Calu3 (cell line): ENCODE data around the gene BBOX1. TPM values are rescaled to one million over a fixed set of nuclear protein-coding genes. Genes with fewer than 3 reads are reported as not detected.

Experiments used
- BruUV-seq: library from RNA; stranded (reverse); fragments of 400-500 nt; replicated peaks from 2 replicates; lab custom pipeline; 2021; lab: Mats Ljungman, UMichigan
- CTCF ChIA-PET: fragments of 300-600 bp; sonication (Branson Sonifier 250); formaldehyde crosslinking; loops from one replicate; lab custom pipeline; 2022; ENCODE audit warnings: antibody characterized with exemption; lab: Charles Lee
- DNase-seq: peaks from one replicate; pipeline ENCODE4 v3.0.0; 2022
- H3K27ac Mint-ChIP-seq: one replicate; pipeline ENCODE4 v1.8.0; 2022; ENCODE audit warnings: mixed read lengths; ENCODE audit not compliant: unreplicated experiment
- H3K27me3 Mint-ChIP-seq: one replicate; pipeline ENCODE4 v1.8.0; 2022; ENCODE audit warnings: mixed read lengths; ENCODE audit not compliant: unreplicated experiment
- H3K36me3 Mint-ChIP-seq: one replicate; pipeline ENCODE4 v1.8.0; 2022; ENCODE audit warnings: mild to moderate bottlenecking, moderate library complexity, mixed read lengths; ENCODE audit not compliant: insufficient read depth, unreplicated experiment
- H3K4me1 Mint-ChIP-seq: one replicate; pipeline ENCODE4 v1.8.0; 2022; ENCODE audit warnings: mild to moderate bottlenecking, low read depth, mixed read lengths; ENCODE audit not compliant: unreplicated experiment
- H3K4me3 Mint-ChIP-seq: one replicate; pipeline ENCODE4 v1.8.0; 2022; ENCODE audit warnings: mild to moderate bottlenecking, low read depth, moderate library complexity, mixed read lengths; ENCODE audit not compliant: unreplicated experiment
- H3K9me3 Mint-ChIP-seq: one replicate; pipeline ENCODE4 v1.8.0; 2022; ENCODE audit warnings: low read depth, mixed read lengths; ENCODE audit not compliant: unreplicated experiment
- intact Hi-C: fragments of 100-400 bp; cut with micrococcal nuclease; formaldehyde crosslinking; loops from one replicate; pipeline ENCODE4 v1.10.0; 2022; ENCODE audit not compliant: unreplicated experiment
- total RNA-seq: library from RNA; stranded (reverse); gene quantifications from 2 replicates; pipeline ENCODE4 v1.2.3, GENCODE V29; 2022
- TF ChIP-seq, protein P1 (sequence below): fragments of 200-600 bp; IDR thresholded peaks from one replicate; pipeline ENCODE4 v1.8.0; 2022; ENCODE audit warnings: antibody characterized with exemption; ENCODE audit not compliant: unreplicated experiment

BBOX1 gene
- total RNA-seq, 1 experiment from 2014 or later = not detected

DNA sequence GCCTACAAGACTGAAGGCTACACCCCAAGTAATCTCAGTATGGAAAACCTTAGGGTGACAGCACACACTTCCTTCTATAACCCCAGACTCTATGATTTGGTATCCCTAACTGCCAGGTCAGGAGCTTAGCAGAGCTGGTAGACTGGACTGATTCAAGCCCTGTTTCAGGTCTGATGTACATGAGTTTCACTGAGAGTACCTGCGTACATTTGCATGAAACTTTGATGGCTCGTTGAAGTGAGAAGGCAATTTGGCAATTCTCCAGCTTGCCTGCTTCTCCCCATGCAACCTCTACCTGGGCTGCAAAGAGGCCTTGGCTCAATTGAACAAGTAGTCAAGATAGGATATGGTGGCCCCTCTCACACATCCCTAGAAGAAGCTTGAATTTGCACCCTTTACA, 36.5 kb upstream of the BBOX1 start:
- Mint-ChIP-seq H3K4me3 (no peak overlapping the region), H3K4me1 (no peaks in the 10 kb centered on the region), H3K27me3 (no peaks in the 10 kb centered on the region), H3K36me3 (no peaks in the 10 kb centered on the region), H3K9me3 (no peaks in the 10 kb centered on the region), H3K27ac (no peak overlapping the region)
- BruUV-seq = no TSS peak
- intact Hi-C loops = no loop called here
- CTCF ChIA-PET = no interaction called here
- TF ChIP-seq, protein P1, sequence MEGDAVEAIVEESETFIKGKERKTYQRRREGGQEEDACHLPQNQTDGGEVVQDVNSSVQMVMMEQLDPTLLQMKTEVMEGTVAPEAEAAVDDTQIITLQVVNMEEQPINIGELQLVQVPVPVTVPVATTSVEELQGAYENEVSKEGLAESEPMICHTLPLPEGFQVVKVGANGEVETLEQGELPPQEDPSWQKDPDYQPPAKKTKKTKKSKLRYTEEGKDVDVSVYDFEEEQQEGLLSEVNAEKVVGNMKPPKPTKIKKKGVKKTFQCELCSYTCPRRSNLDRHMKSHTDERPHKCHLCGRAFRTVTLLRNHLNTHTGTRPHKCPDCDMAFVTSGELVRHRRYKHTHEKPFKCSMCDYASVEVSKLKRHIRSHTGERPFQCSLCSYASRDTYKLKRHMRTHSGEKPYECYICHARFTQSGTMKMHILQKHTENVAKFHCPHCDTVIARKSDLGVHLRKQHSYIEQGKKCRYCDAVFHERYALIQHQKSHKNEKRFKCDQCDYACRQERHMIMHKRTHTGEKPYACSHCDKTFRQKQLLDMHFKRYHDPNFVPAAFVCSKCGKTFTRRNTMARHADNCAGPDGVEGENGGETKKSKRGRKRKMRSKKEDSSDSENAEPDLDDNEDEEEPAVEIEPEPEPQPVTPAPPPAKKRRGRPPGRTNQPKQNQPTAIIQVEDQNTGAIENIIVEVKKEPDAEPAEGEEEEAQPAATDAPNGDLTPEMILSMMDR = no peak
- no peak for DNase-seq

DNA sequence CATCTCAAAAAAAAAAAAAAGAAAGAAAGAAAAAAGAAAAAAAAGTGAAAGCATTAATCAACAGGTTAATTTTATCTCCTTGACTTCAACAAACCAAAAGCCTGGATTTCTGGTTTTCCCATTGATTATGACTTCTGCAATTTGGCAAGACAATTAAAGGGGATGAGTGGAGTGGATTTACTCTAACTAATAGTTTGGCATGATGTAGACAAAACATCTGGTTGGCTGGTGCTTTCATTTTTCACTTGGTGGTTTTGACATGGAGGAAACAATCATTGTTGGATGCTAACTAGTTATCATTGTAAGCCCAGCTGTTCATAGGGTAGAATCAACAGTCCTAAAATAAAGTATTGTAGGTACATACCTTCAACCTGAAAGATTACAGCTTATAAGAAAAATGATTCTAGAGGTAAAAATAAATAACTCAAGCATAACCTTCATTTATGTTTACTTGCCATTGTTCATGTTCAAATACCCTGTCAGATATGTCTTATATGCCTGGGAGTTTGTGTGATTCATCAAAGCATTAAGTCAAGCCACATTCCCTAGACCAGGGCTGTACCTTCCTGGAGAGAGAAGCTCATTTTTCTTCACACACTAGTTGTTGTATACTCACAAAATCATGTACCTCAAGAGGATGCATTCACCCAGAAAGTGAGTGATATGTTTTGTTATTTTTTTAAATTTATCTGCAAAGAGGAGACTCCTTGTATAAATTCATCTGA, 31.6 kb upstream of the BBOX1 start:
- BruUV-seq = no TSS peak
- Mint-ChIP-seq H3K27ac (no peak overlapping the region), H3K4me1 (no peaks in the 10 kb centered on the region), H3K4me3 (no peak overlapping the region), H3K36me3 (no peaks in the 10 kb centered on the region), H3K9me3 (peaks cover 2% of the 10 kb centered on the region), H3K27me3 (no peaks in the 10 kb centered on the region)
- TF ChIP-seq, protein P1 = no peak
- intact Hi-C loops = no loop called here
- DNase-seq = no peak
- CTCF ChIA-PET = no interaction called here

DNA sequence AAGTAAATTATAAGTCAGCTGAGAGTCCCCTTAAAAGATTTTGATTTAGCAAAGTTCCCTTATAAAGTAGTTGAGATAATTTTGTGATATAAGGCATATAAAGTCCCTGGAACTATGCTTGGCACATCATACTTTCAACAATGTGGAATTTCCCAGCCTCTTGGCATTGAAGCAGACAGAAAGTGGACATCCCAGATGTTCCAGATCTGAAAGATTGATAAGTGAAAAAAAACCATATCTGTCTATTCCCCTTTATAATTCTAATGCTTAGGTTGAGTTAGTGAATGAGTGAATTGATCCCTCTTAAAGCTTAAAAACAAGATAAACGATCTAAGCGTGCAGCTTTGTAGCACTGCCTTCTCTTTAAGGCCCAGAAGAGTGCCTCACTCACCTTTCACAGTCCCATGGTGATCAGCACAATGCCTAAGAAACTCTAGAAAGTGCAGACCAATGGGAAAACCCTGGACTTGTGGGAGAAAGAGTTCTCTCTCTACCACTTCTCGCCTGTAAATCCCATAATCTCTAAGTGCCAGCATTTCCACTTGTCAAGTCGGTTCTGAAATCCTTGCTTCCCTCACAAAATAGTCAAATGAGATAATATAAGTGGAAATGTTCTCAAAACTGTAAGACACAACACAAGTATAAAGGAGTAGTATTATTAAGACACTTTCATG, 28.9 kb upstream of the BBOX1 start:
- no TSS peak for BruUV-seq
- H3K4me1 Mint-ChIP-seq = no peaks in the 10 kb centered on the region
- H3K36me3 Mint-ChIP-seq = no peaks in the 10 kb centered on the region

DNA sequence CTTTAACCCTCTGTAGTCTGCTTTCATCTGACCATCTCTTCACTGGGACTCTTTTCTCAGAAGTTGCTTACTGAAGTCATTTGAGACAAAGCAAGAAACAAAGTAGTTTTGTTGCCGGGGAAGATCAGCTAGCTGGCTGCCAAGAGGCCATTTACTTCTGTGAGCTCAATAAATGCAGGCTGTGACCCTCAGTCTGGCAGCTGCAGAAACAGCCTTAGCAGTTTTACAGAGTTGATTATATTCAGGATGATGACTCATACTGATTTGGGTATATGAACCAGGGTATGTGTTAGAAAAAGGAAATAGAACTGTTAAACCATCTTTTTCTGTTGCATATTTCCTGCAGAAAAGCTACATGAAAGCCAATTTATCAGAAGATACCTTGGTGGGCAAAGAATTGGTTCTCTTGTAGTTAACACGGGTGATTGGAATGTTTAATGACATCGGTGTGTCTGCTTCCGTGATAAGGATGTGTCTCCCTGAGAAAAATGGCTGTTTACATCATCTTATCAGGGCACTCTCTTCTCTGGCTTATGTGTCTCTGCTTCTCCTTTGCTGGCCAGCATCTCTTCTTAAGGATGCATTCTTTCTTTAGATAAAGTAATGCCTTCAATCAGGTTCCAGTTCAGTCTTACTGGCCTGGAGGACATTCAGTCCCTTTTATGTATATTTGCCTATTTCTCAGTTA, 28.2 kb upstream of the BBOX1 start:
- TF ChIP-seq, protein P1 = no peak
- H3K4me3 Mint-ChIP-seq = no peak overlapping the region
- no peaks in the 10 kb centered on the region for H3K27me3 Mint-ChIP-seq
- intact Hi-C loops = no loop called here
- H3K9me3 Mint-ChIP-seq = peaks cover 2% of the 10 kb centered on the region
- no peaks in the 10 kb centered on the region for H3K4me1 Mint-ChIP-seq
- no peak for DNase-seq
- no peak overlapping the region for H3K27ac Mint-ChIP-seq
- no TSS peak for BruUV-seq
- CTCF ChIA-PET = no interaction called here
- no peaks in the 10 kb centered on the region for H3K36me3 Mint-ChIP-seq

More for the DNA sequence above, 28.9 kb upstream of the BBOX1 start:
- Mint-ChIP-seq H3K27me3 (no peaks in the 10 kb centered on the region), H3K9me3 (peaks cover 2% of the 10 kb centered on the region), H3K27ac (no peak overlapping the region), H3K4me3 (no peak overlapping the region)
- DNase-seq = no peak
- TF ChIP-seq, protein P1 = no peak
- CTCF ChIA-PET = no interaction called here
- intact Hi-C loops = no loop called here
